Measurements from ENCODE around the gene S100A5.

The S100A5 gene

DNA sequence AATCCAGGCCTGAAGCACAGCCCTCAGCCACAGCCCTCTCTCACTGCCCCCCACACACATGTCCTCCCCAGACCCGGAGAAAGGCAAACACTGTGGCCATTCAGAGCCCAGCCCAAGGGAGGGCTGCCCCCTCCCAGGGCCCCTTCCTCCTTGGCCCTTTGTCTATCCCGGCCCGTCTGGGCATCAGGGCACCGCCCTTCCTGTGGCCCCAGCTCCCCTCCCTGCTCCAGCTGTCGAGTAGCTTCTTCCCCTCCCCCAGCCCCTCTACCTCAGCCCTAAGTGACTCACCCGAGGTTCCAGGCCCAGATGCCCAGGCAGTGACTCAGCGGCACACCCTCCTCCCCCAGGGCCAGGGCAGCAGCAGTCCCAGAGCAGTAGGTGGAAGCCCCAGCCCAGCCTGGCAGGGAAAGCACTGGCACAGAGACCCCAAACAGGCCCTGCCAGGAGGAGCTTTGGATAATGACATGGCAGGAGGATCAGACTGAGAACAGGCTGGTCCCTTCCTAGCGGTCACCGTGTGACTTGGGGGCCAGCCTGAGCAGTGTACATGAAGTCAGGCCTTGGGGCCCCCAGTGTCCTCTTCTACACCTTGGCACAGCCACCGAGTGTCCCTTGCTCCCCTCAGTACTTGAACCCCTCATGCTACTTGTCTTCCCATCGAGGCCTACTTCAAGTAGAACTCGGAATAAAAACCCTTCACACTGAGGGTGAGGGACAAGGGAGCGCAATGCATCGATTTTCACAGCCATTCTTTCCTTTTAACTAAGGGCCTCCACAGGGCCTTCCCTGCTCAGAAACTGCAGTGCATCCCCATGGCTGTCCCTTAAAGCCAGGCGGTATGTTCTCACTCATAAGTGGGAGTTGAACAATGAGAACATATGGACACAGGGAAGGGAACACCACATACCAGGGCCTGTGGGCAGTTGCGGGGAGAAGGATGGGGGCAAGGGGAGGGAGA lies 26.0 kb upstream of the S100A5 start (continued):
- TF ChIP-seq, protein P1, sequence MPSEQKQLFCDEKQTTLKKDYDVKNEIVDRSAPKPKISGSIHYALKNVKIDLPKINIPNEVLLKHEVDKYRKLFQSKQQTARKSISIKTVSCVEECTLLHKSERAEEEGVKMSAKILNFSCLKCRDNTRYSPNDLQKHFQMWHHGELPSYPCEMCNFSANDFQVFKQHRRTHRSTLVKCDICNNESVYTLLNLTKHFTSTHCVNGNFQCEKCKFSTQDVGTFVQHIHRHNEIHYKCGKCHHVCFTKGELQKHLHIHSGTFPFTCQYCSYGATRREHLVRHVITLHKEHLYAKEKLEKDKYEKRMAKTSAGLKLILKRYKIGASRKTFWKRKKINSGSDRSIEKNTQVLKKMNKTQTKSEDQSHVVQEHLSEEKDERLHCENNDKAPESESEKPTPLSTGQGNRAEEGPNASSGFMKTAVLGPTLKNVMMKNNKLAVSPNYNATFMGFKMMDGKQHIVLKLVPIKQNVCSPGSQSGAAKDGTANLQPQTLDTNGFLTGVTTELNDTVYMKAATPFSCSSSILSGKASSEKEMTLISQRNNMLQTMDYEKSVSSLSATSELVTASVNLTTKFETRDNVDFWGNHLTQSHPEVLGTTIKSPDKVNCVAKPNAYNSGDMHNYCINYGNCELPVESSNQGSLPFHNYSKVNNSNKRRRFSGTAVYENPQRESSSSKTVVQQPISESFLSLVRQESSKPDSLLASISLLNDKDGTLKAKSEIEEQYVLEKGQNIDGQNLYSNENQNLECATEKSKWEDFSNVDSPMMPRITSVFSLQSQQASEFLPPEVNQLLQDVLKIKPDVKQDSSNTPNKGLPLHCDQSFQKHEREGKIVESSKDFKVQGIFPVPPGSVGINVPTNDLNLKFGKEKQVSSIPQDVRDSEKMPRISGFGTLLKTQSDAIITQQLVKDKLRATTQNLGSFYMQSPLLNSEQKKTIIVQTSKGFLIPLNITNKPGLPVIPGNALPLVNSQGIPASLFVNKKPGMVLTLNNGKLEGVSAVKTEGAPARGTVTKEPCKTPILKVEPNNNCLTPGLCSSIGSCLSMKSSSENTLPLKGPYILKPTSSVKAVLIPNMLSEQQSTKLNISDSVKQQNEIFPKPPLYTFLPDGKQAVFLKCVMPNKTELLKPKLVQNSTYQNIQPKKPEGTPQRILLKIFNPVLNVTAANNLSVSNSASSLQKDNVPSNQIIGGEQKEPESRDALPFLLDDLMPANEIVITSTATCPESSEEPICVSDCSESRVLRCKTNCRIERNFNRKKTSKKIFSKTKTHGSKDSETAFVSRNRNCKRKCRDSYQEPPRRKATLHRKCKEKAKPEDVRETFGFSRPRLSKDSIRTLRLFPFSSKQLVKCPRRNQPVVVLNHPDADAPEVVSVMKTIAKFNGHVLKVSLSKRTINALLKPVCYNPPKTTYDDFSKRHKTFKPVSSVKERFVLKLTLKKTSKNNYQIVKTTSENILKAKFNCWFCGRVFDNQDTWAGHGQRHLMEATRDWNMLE (tag by site-specific recombination; conservative IDR thresholded peaks at IDR 0.05; ENCODE audit: low read depth): 0 out of 2 replicates have a peak, but pooled peaks have one; percentile 49
- peak; percentile 56; the same call in 1 of the 2 replicates for TF ChIP-seq OSR2 (tag by site-specific recombination; IDR thresholded peaks at IDR 0.05)
- peak; percentile 91 for TF ChIP-seq ZSCAN23 (tag by site-specific recombination; IDR thresholded peaks at IDR 0.05)
- TF ChIP-seq, protein P2, sequence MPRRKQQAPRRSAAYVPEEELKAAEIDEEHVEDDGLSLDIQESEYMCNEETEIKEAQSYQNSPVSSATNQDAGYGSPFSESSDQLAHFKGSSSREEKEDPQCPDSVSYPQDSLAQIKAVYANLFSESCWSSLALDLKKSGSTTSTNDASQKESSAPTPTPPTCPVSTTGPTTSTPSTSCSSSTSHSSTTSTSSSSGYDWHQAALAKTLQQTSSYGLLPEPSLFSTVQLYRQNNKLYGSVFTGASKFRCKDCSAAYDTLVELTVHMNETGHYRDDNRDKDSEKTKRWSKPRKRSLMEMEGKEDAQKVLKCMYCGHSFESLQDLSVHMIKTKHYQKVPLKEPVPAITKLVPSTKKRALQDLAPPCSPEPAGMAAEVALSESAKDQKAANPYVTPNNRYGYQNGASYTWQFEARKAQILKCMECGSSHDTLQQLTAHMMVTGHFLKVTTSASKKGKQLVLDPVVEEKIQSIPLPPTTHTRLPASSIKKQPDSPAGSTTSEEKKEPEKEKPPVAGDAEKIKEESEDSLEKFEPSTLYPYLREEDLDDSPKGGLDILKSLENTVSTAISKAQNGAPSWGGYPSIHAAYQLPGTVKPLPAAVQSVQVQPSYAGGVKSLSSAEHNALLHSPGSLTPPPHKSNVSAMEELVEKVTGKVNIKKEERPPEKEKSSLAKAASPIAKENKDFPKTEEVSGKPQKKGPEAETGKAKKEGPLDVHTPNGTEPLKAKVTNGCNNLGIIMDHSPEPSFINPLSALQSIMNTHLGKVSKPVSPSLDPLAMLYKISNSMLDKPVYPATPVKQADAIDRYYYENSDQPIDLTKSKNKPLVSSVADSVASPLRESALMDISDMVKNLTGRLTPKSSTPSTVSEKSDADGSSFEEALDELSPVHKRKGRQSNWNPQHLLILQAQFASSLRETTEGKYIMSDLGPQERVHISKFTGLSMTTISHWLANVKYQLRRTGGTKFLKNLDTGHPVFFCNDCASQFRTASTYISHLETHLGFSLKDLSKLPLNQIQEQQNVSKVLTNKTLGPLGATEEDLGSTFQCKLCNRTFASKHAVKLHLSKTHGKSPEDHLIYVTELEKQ (tag by site-specific recombination; IDR thresholded peaks at IDR 0.05; ENCODE audit: borderline replicate concordance): peak; percentile 82
- peak; percentile 77 for TF ChIP-seq ZNF660 (tag by site-specific recombination; IDR thresholded peaks at IDR 0.05)
- TF ChIP-seq SP2 (tag by site-specific recombination; IDR thresholded peaks at IDR 0.05): peak; percentile 80
- peak; percentile 86 for TF ChIP-seq ZFHX2 (tag by site-specific recombination; conservative IDR thresholded peaks at IDR 0.05)
- TF ChIP-seq, protein P3, sequence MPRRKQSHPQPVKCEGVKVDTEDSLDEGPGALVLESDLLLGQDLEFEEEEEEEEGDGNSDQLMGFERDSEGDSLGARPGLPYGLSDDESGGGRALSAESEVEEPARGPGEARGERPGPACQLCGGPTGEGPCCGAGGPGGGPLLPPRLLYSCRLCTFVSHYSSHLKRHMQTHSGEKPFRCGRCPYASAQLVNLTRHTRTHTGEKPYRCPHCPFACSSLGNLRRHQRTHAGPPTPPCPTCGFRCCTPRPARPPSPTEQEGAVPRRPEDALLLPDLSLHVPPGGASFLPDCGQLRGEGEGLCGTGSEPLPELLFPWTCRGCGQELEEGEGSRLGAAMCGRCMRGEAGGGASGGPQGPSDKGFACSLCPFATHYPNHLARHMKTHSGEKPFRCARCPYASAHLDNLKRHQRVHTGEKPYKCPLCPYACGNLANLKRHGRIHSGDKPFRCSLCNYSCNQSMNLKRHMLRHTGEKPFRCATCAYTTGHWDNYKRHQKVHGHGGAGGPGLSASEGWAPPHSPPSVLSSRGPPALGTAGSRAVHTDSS (tag by site-specific recombination; IDR thresholded peaks at IDR 0.05): peak; percentile 40; the same call in 1 of the 2 replicates
- peak; percentile 91 for TF ChIP-seq ZXDB (tag by site-specific recombination; IDR thresholded peaks at IDR 0.05)
- TF ChIP-seq GLIS2 (tag by site-specific recombination; IDR thresholded peaks at IDR 0.05): peak; percentile 97
- no peak for TF ChIP-seq ZNF223 (tag by site-specific recombination; IDR thresholded peaks at IDR 0.05)
- peak; percentile 97 for TF ChIP-seq BCL11A (tag by site-specific recombination; IDR thresholded peaks at IDR 0.05; ENCODE audit: low read depth)
- peak; percentile 77 for TF ChIP-seq ZIC2 (tag by site-specific recombination; IDR thresholded peaks at IDR 0.05)
- TF ChIP-seq ZNF350 (tag by site-specific recombination; IDR thresholded peaks at IDR 0.05): no peak
- peak; percentile 88 for TF ChIP-seq ZFP69B (tag by site-specific recombination; IDR thresholded peaks at IDR 0.05)
- TF ChIP-seq, protein P4, sequence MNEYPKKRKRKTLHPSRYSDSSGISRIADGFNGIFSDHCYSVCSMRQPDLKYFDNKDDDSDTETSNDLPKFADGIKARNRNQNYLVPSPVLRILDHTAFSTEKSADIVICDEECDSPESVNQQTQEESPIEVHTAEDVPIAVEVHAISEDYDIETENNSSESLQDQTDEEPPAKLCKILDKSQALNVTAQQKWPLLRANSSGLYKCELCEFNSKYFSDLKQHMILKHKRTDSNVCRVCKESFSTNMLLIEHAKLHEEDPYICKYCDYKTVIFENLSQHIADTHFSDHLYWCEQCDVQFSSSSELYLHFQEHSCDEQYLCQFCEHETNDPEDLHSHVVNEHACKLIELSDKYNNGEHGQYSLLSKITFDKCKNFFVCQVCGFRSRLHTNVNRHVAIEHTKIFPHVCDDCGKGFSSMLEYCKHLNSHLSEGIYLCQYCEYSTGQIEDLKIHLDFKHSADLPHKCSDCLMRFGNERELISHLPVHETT (tag by site-specific recombination; IDR thresholded peaks at IDR 0.05): peak; percentile 95
- TF ChIP-seq ZNF776 (tag by site-specific recombination; IDR thresholded peaks at IDR 0.05; ENCODE audit: borderline replicate concordance): no peak
- TF ChIP-seq ZSCAN30 (tag by site-specific recombination; IDR thresholded peaks at IDR 0.05): peak; percentile 97
- TF ChIP-seq ZNF501 (tag by site-specific recombination; IDR thresholded peaks at IDR 0.05): peak; percentile 44; the same call in 1 of the 2 replicates
- TF ChIP-seq ZNF558 (tag by site-specific recombination; IDR thresholded peaks at IDR 0.05): peak; percentile 65; the same call in 1 of the 2 replicates
- peak; percentile 88 for TF ChIP-seq ZNF341 (tag by site-specific recombination; IDR thresholded peaks at IDR 0.05; ENCODE audit: low read depth)
- TF ChIP-seq, protein P5, sequence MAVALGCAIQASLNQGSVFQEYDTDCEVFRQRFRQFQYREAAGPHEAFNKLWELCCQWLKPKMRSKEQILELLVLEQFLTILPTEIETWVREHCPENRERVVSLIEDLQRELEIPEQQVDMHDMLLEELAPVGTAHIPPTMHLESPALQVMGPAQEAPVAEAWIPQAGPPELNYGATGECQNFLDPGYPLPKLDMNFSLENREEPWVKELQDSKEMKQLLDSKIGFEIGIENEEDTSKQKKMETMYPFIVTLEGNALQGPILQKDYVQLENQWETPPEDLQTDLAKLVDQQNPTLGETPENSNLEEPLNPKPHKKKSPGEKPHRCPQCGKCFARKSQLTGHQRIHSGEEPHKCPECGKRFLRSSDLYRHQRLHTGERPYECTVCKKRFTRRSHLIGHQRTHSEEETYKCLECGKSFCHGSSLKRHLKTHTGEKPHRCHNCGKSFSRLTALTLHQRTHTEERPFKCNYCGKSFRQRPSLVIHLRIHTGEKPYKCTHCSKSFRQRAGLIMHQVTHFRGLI (tag by site-specific recombination; IDR thresholded peaks at IDR 0.05): 0 out of 2 replicates have a peak, but pooled peaks have one; percentile 29
- no peak for TF ChIP-seq OVOL3 (tag by site-specific recombination; IDR thresholded peaks at IDR 0.05)
- TF ChIP-seq SP7 (tag by site-specific recombination; IDR thresholded peaks at IDR 0.05): peak; percentile 97
